WTC11 (cell line): Measurements from ENCODE around the gene PIMREG. TPM values are rescaled to one million over a fixed set of nuclear protein-coding genes. Genes with fewer than 3 reads are reported as not detected.

Experiments used
- ATAC-seq: fragments of 200-7000 bp; cut with Tn5 transposase; 2 replicates; pipeline ENCODE4 v1.10.0; 2021; ENCODE audit warnings: mild to moderate bottlenecking, moderate library complexity
- CTCF ChIA-PET: fragments of 300-600 bp; sonication (Branson Sonifier 250); formaldehyde crosslinking; loops from one replicate; lab custom pipeline; 2021; ENCODE audit warnings: antibody characterized with exemption; lab: Charles Lee
- POLR2A ChIA-PET: fragments of 350-600 bp; sonication (Branson Sonifier 250); formaldehyde crosslinking; loops from one replicate; lab custom pipeline; 2021; ENCODE audit warnings: antibody characterized with exemption; lab: Charles Lee
- DNase-seq: peaks from one replicate; pipeline ENCODE4 v3.0.0; 2021; ENCODE audit warnings: low spot score
- H3K27ac Mint-ChIP-seq: 2 replicates; pipeline ENCODE4 v1.8.0; 2021; ENCODE audit warnings: mixed read lengths
- H3K27me3 Mint-ChIP-seq: 2 replicates; pipeline ENCODE4 v1.8.0; 2021; ENCODE audit warnings: low read depth, mild to moderate bottlenecking, moderate library complexity, mixed read lengths
- H3K36me3 Mint-ChIP-seq: 2 replicates; pipeline ENCODE4 v1.8.0; 2021; ENCODE audit warnings: mixed read lengths
- H3K4me1 Mint-ChIP-seq: 2 replicates; pipeline ENCODE4 v1.8.0; 2022; ENCODE audit warnings: mixed read lengths
- H3K4me3 Mint-ChIP-seq: 2 replicates; pipeline ENCODE4 v1.8.0; 2021; ENCODE audit warnings: mild to moderate bottlenecking, moderate library complexity, mixed read lengths
- H3K9me3 Mint-ChIP-seq: 2 replicates; pipeline ENCODE4 v1.8.0; 2021; ENCODE audit warnings: mixed read lengths
- ATF3 ChIP-seq: sonication (generic); formaldehyde crosslinking; conservative IDR thresholded peaks from 2 replicates; pipeline ENCODE4 v1.8.1; 2022; ENCODE audit warnings: mild to moderate bottlenecking, missing genetic modification reagents
- CDX4 ChIP-seq: fragments of 250-450 bp; sonication (Bioruptor Pico); IDR thresholded peaks from 2 replicates; pipeline ENCODE4 v1.9.0; 2021; ENCODE audit warnings: moderate library complexity, mild to moderate bottlenecking, inconsistent platforms, borderline replicate concordance
- CREB1 ChIP-seq: sonication (generic); formaldehyde crosslinking; IDR thresholded peaks from 2 replicates; pipeline ENCODE4 v1.8.0; 2023; ENCODE audit warnings: mild to moderate bottlenecking, missing genetic modification reagents
- CREM ChIP-seq: sonication (generic); formaldehyde crosslinking; IDR thresholded peaks from 2 replicates; pipeline ENCODE4 v1.8.1; 2022; ENCODE audit warnings: mild to moderate bottlenecking, missing genetic modification reagents, moderate library complexity
- ETV6 ChIP-seq: sonication (generic); formaldehyde crosslinking; IDR thresholded peaks from 2 replicates; pipeline ENCODE4 v1.8.1; 2022; ENCODE audit warnings: mild to moderate bottlenecking, missing genetic modification reagents
- FOXK1 ChIP-seq: sonication (generic); formaldehyde crosslinking; IDR thresholded peaks from 2 replicates; pipeline ENCODE4 v1.8.0; 2022; ENCODE audit warnings: mild to moderate bottlenecking, moderate library complexity, missing genetic modification reagents
- HMGXB4 ChIP-seq: sonication (generic); formaldehyde crosslinking; IDR thresholded peaks from 2 replicates; pipeline ENCODE4 v1.8.1; 2023; ENCODE audit warnings: mild to moderate bottlenecking, moderate library complexity, missing genetic modification reagents
- JUN ChIP-seq: sonication (generic); formaldehyde crosslinking; IDR thresholded peaks from 2 replicates; pipeline ENCODE4 v1.8.0; 2023; ENCODE audit warnings: mild to moderate bottlenecking, missing genetic modification reagents
- MAX ChIP-seq: sonication (generic); formaldehyde crosslinking; IDR thresholded peaks from 2 replicates; pipeline ENCODE4 v1.8.0; 2022; ENCODE audit warnings: mild to moderate bottlenecking, missing genetic modification reagents
- MXD4 ChIP-seq: fragments of 250-450 bp; sonication (Bioruptor Pico); IDR thresholded peaks from 2 replicates; pipeline ENCODE4 v1.8.0; 2021; ENCODE audit warnings: mild to moderate bottlenecking, moderate library complexity, borderline replicate concordance
- RELA ChIP-seq: sonication (generic); formaldehyde crosslinking; IDR thresholded peaks from 2 replicates; pipeline ENCODE4 v1.8.1; 2022; ENCODE audit warnings: missing genetic modification reagents, mild to moderate bottlenecking, borderline replicate concordance
- RORB ChIP-seq: fragments of 250-450 bp; sonication (Bioruptor Pico); IDR thresholded peaks from 2 replicates; pipeline ENCODE4 v1.9.0; 2021; ENCODE audit warnings: mild to moderate bottlenecking
- TEAD1 ChIP-seq: sonication (generic); formaldehyde crosslinking; IDR thresholded peaks from 2 replicates; pipeline ENCODE4 v1.8.0; 2022; ENCODE audit warnings: mild to moderate bottlenecking, missing genetic modification reagents
- TP53 ChIP-seq: sonication (generic); formaldehyde crosslinking; IDR thresholded peaks from 2 replicates; pipeline ENCODE4 v1.8.1; 2023; ENCODE audit warnings: mild to moderate bottlenecking, missing genetic modification reagents
- ZNF232 ChIP-seq: sonication (generic); formaldehyde crosslinking; IDR thresholded peaks from 2 replicates; pipeline ENCODE4 v1.8.0; 2022; ENCODE audit warnings: mild to moderate bottlenecking, missing genetic modification reagents
- ZNF263 ChIP-seq: sonication (generic); formaldehyde crosslinking; IDR thresholded peaks from 2 replicates; pipeline ENCODE4 v1.8.1; 2022; ENCODE audit warnings: low read depth, mild to moderate bottlenecking, moderate library complexity, missing genetic modification reagents
- ZNF532 ChIP-seq: fragments of 250-450 bp; sonication (Bioruptor Pico); IDR thresholded peaks from 2 replicates; pipeline ENCODE4 v1.9.0; 2021; ENCODE audit warnings: mild to moderate bottlenecking, borderline replicate concordance
- ZNF671 ChIP-seq: fragments of 250-450 bp; sonication (Bioruptor Pico); IDR thresholded peaks from 2 replicates; pipeline ENCODE4 v1.8.0; 2021; ENCODE audit warnings: mild to moderate bottlenecking
- ZSCAN18 ChIP-seq: fragments of 250-450 bp; sonication (Bioruptor Pico); IDR thresholded peaks from 2 replicates; pipeline ENCODE4 v2.1.2; 2022; ENCODE audit warnings: mild to moderate bottlenecking, moderate library complexity
- total RNA-seq: library from RNA; stranded (reverse); gene quantifications from 3 replicates; pipeline ENCODE4 v1.2.3, GENCODE V29; 2021

The PIMREG gene
- total RNA-seq, 1 experiment from 2014 or later = 92.2 TPM

- ATAC-seq = peak; percentile 49
- Mint-ChIP-seq H3K27me3 (no peaks in the 10 kb centered on the region; the same call in 1 of the 2 replicates), H3K27ac (no peak overlapping the region), H3K36me3 (peaks cover 4% of the 10 kb centered on the region), H3K9me3 (no peaks in the 10 kb centered on the region), H3K4me1 (peaks cover 43% of the 10 kb centered on the region), H3K4me3 (peak overlapping the region; percentile 63)
- ChIA-PET POLR2A (interaction anchor here (3.7 kb wide), 1 partner anchor 11 kb away, joined by 24 read pairs; the partner anchor contains the start of gene PIMREG), CTCF (interaction anchor here (1.0 to 1.5 kb wide), 3 partner anchors 11 to 40 kb away, joined by 3 to 8 read pairs (median 4); partner anchors contain the start of gene PIMREG)
- TF ChIP-seq FOXK1 (CRISPR knock-in tag) (0 out of 2 replicates have a peak, but pooled peaks have one; percentile 26), TEAD1 (CRISPR knock-in tag) (no peak), ETV6 (CRISPR knock-in tag) (0 out of 2 replicates have a peak, but pooled peaks have one; percentile 12)
- DNase-seq = peak; percentile 62
Measured at GRCh38 chr17:6455321-6455705, 11.1 kb downstream of the PIMREG start.

- no peak for TF ChIP-seq MXD4 (CRISPR knock-in tag)
- no peak for TF ChIP-seq ATF3 (CRISPR knock-in tag)
- TF ChIP-seq ZNF232 (CRISPR knock-in tag) = no peak
- no peak for TF ChIP-seq HMGXB4 (CRISPR knock-in tag)
- TF ChIP-seq JUN = no peak
- ATAC-seq (no peak), DNase-seq (no peak)
- peaks cover 42% of the 10 kb centered on the region for H3K4me1 Mint-ChIP-seq
- no peaks in the 10 kb centered on the region for H3K36me3 Mint-ChIP-seq
- H3K27ac Mint-ChIP-seq = no peak overlapping the region
- no peaks in the 10 kb centered on the region; the same call in 1 of the 2 replicates for H3K27me3 Mint-ChIP-seq
- ChIA-PET POLR2A (no interaction called here), CTCF (interaction anchor here (0.7 kb wide), 1 partner anchor 70 kb away, joined by 3 read pairs; no protein-coding TSS in a partner anchor)
- peak overlapping the region; percentile 4; the same call in 1 of the 2 replicates for H3K4me3 Mint-ChIP-seq
- H3K9me3 Mint-ChIP-seq = no peaks in the 10 kb centered on the region
Measured at GRCh38 chr17:6456321-6456720, 12.1 kb downstream of the PIMREG start.

GRCh38 chr17:6456914-6457687 lies 12.8 kb downstream of the PIMREG start:
- ChIA-PET CTCF (interaction anchor here (0.7 kb wide), 1 partner anchor 69 kb away, joined by 3 read pairs; no protein-coding TSS in a partner anchor), POLR2A (no interaction called here)
- Mint-ChIP-seq H3K27ac (0 out of 2 replicates have a peak overlapping the region, but pooled peaks have one; percentile 18), H3K4me3 (no peak overlapping the region), H3K9me3 (no peaks in the 10 kb centered on the region), H3K27me3 (no peaks in the 10 kb centered on the region; the same call in 1 of the 2 replicates), H3K36me3 (no peaks in the 10 kb centered on the region), H3K4me1 (peaks cover 42% of the 10 kb centered on the region)
- ATAC-seq = no peak
- DNase-seq = no peak
- no peak for TF ChIP-seq MXD4 (CRISPR knock-in tag)
- TF ChIP-seq HMGXB4 (CRISPR knock-in tag) = no peak
- no peak for TF ChIP-seq RORB (CRISPR knock-in tag)
- no peak for TF ChIP-seq CREB1
- no peak for TF ChIP-seq CDX4
- TF ChIP-seq CREM (CRISPR knock-in tag) = no peak
- no peak for TF ChIP-seq ZNF671 (CRISPR knock-in tag)
- no peak for TF ChIP-seq ZNF263
- no peak for TF ChIP-seq RELA (CRISPR knock-in tag)
- TF ChIP-seq MAX (CRISPR knock-in tag) = no peak
- TF ChIP-seq ZNF532 (CRISPR knock-in tag) = no peak
- TF ChIP-seq ZSCAN18 (CRISPR knock-in tag) = no peak
- no peak for TF ChIP-seq TP53 (CRISPR knock-in tag)
